Mesenchymal stem cell (in vitro differentiated cells and primary cell): Measurements from ENCODE around the gene WTAP.

Source experiments
- DNase-seq: peaks from one replicate; pipeline ENCODE4 v3.0.0-alpha.2; 2013
- H2AFZ ChIP-seq: one replicate; pipeline ENCODE4 v1.6.1; 2013; ENCODE audit warnings: low read depth, mild to moderate bottlenecking, control low read depth, inconsistent platforms, low read length, moderate library complexity
- H2AK5ac ChIP-seq: 2 replicates; pipeline ENCODE4 v1.6.1; 2013; ENCODE audit warnings: low read length, moderate library complexity, mild to moderate bottlenecking, inconsistent platforms; ENCODE audit not compliant: severe bottlenecking
- H2BK120ac ChIP-seq: one replicate; pipeline ENCODE4 v1.6.1; 2013; ENCODE audit warnings: low read depth, mild to moderate bottlenecking, inconsistent platforms, low read length, moderate library complexity
- H2BK12ac ChIP-seq, 2 experiments: one replicate each; pipeline ENCODE4 v1.6.1; 2013; ENCODE audit warnings: inconsistent platforms in 2 of 2, low read length in 2 of 2, mild to moderate bottlenecking in 2 of 2, moderate library complexity in 2 of 2, control low read depth in 1 of 2
- H2BK15ac ChIP-seq: one replicate; pipeline ENCODE4 v1.6.1; 2013; ENCODE audit warnings: mild to moderate bottlenecking, low read depth, inconsistent platforms; ENCODE audit not compliant: poor library complexity, severe bottlenecking
- H2BK5ac ChIP-seq: 2 replicates; pipeline ENCODE4 v1.6.1; 2013; ENCODE audit warnings: low read depth, mild to moderate bottlenecking, low read length, control low read depth, inconsistent platforms; ENCODE audit not compliant: poor library complexity, severe bottlenecking
- H3K14ac ChIP-seq, 2 experiments: one replicate each; pipeline ENCODE4 v1.6.1; 2013; ENCODE audit warnings: inconsistent platforms in 2 of 2, low read length in 2 of 2, control low read depth in 1 of 2, mild to moderate bottlenecking in 1 of 2, moderate library complexity in 1 of 2
- H3K18ac ChIP-seq, 2 experiments: one replicate each; pipeline ENCODE4 v1.6.1; 2013; ENCODE audit warnings: inconsistent platforms in 2 of 2, low read length in 2 of 2, control low read depth in 1 of 2, low read depth in 1 of 2, mild to moderate bottlenecking in 1 of 2
- H3K23ac ChIP-seq, 2 experiments: one replicate each; pipeline ENCODE4 v1.6.1; 2013; ENCODE audit warnings: inconsistent platforms in 2 of 2, low read length in 2 of 2, mild to moderate bottlenecking in 2 of 2, moderate library complexity in 2 of 2, control low read depth in 1 of 2
- H3K27ac ChIP-seq: 2 replicates; pipeline ENCODE4 v1.5.1; 2013; ENCODE audit warnings: mild to moderate bottlenecking, moderate library complexity, low read length, control low read depth, inconsistent platforms; ENCODE audit not compliant: poor library complexity, severe bottlenecking
- H3K27me3 ChIP-seq, 2 experiments: 2 replicates each; pipeline versions ENCODE4 v1.6.1 to v1.7.0; 2013; ENCODE audit warnings: low read length in 2 of 2, mild to moderate bottlenecking in 2 of 2, moderate library complexity in 2 of 2, control low read depth in 1 of 2, inconsistent platforms in 1 of 2; ENCODE audit not compliant: control insufficient read depth in 1 of 2, insufficient read depth in 1 of 2
- H3K36me3 ChIP-seq, 2 experiments: 2 replicates each; pipeline versions ENCODE4 v1.6.1 to v1.7.0; 2013; ENCODE audit warnings: low read length in 2 of 2, control low read depth in 1 of 2, inconsistent platforms in 1 of 2, low read depth in 1 of 2, mild to moderate bottlenecking in 1 of 2; ENCODE audit not compliant: insufficient read depth in 2 of 2, control insufficient read depth in 1 of 2
- H3K4ac ChIP-seq, 2 experiments: one replicate each; pipeline ENCODE4 v1.6.1; 2013; ENCODE audit warnings: inconsistent platforms in 2 of 2, low read length in 2 of 2, mild to moderate bottlenecking in 2 of 2, moderate library complexity in 2 of 2, control low read depth in 1 of 2, low read depth in 1 of 2
- H3K4me1 ChIP-seq: 2 replicates; pipeline ENCODE4 v1.6.1; 2013; ENCODE audit warnings: low read depth, low read length, control low read depth; ENCODE audit not compliant: control insufficient read depth, insufficient read depth
- H3K4me2 ChIP-seq: 2 replicates; pipeline ENCODE4 v1.6.1; 2013; ENCODE audit warnings: low read length, mild to moderate bottlenecking, inconsistent platforms; ENCODE audit not compliant: poor library complexity, severe bottlenecking
- H3K4me3 ChIP-seq, 2 experiments: 2 replicates each; pipeline versions ENCODE4 v1.5.1 to v1.7.0; 2013; ENCODE audit warnings: low read length in 2 of 2, mild to moderate bottlenecking in 2 of 2, control low read depth in 1 of 2, low read depth in 1 of 2; ENCODE audit not compliant: insufficient read depth in 1 of 2
- H3K79me1 ChIP-seq: replicated peaks from 2 replicates; pipeline ENCODE4 v1.6.1; 2013; ENCODE audit warnings: mild to moderate bottlenecking, control low read depth, low read length, inconsistent platforms; ENCODE audit not compliant: poor library complexity, severe bottlenecking
- H3K9ac ChIP-seq: 2 replicates; pipeline ENCODE4 v1.7.0; 2013; ENCODE audit warnings: mild to moderate bottlenecking, low read length, moderate library complexity
- H3K9me3 ChIP-seq: 2 replicates; pipeline ENCODE4 v1.7.0; 2013; ENCODE audit warnings: mild to moderate bottlenecking, low read length; ENCODE audit not compliant: control insufficient read depth
- H4K8ac ChIP-seq: one replicate; pipeline ENCODE4 v1.6.1; 2013; ENCODE audit warnings: inconsistent platforms, mild to moderate bottlenecking, low read length, moderate library complexity
- H4K91ac ChIP-seq: one replicate; pipeline ENCODE4 v1.6.1; 2013; ENCODE audit warnings: mild to moderate bottlenecking, low read length, inconsistent platforms
- WGBS: methylation state at CpG from one replicate; pipeline ENCODE4 v1.1.7; 2013; ENCODE audit warnings: mixed read lengths; 5-methylcytosine and 5-hydroxymethylcytosine counted together

Gene WTAP

GRCh38 chr6:159726255-159726917, 920 bp upstream of the WTAP start:
- H3K36me3 ChIP-seq = peaks cover 3 to 7% of the 10 kb centered on the region in 2 experiments
- no peak overlapping the region for H2BK120ac ChIP-seq
- H3K9me3 ChIP-seq = no peaks in the 10 kb centered on the region
- H2BK5ac ChIP-seq = peak overlapping the region; percentile 87
- H3K27ac ChIP-seq = peak overlapping the region; percentile 98
- peak overlapping the region; percentile 82 for H3K4me2 ChIP-seq
- H3K27me3 ChIP-seq = no peaks in the 10 kb centered on the region
- DNase-seq = no peak
- H3K4me3 ChIP-seq = peak overlapping the region; percentile 95 to 98
- H3K18ac ChIP-seq = peak overlapping the region; percentile 83 to 100
- peak overlapping the region; percentile 96 for H3K9ac ChIP-seq
- no peak overlapping the region for H3K23ac ChIP-seq
- peak overlapping the region; percentile 98 for H4K8ac ChIP-seq
- peak overlapping the region; percentile 70 for H4K91ac ChIP-seq
- H2AK5ac ChIP-seq = peak overlapping the region; percentile 72
- 1% methylated on average over 30 of the region's 30 CpGs for WGBS
- peak overlapping the region; percentile 64 for H2AFZ ChIP-seq
- peak overlapping the region; percentile 82 to 86 for H3K14ac ChIP-seq
- peaks cover 8% of the 10 kb centered on the region for H3K79me1 ChIP-seq
- peak overlapping the region; percentile 68 to 99 for H3K4ac ChIP-seq
- peak overlapping the region; percentile 99 for H2BK15ac ChIP-seq
- no peaks in the 10 kb centered on the region for H3K4me1 ChIP-seq
- peak overlapping the region in 1 of 2 experiments; percentile 6 for H2BK12ac ChIP-seq

DNA sequence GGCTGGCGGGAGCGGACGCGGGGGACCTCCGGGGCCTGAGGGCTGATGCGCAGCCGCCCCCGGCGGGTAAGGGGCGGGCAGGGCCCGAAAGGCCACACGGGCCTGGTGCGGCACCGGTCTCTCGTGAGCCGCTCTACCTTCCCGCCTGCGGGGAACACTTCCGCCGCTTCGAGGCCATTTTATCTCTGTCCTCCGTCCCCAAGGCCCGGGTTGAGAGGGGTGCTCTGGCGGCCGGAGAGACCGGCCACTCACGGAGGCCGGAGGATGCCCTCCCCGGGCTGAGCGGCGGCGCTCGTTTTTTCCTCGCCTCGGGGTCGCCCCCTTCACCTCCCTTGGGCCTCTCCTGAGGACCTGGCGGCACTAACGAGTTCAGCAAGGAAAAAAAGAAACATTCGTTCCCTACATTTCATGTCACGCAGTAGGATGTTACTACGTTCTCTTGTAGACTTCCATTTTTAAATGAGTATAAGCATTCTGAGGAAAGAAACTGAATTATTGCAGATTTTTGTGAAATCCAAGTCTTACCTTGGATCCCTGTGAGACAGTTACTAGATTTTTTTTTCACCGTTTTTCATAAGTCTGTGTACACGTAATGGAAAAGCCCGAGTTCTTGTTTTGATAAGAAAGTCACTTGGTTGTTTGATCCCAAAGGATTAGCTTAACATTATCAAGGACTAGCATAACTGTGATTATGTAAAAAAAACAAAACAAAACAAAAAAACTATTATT, 575 bp downstream of the WTAP start:
- Histone ChIP-seq H3K14ac (peak overlapping the region in 1 of 2 experiments; percentile 95), H4K91ac (peak overlapping the region; percentile 86), H2BK120ac (peak overlapping the region; percentile 97), H2AFZ (peak overlapping the region; percentile 37), H3K4me1 (no peaks in the 10 kb centered on the region), H2BK5ac (peak overlapping the region; percentile 87), H2BK12ac (peak overlapping the region in 1 of 2 experiments; percentile 38), H3K4me3 (peak overlapping the region; percentile 85 to 92), H3K36me3 (peaks cover 0 to 16% of the 10 kb centered on the region in 2 experiments), H4K8ac (peak overlapping the region; percentile 85), H3K9me3 (no peaks in the 10 kb centered on the region), H3K18ac (peak overlapping the region; percentile 93 to 98), H3K4me2 (peak overlapping the region; percentile 27), H2BK15ac (peak overlapping the region; percentile 96), H3K4ac (peak overlapping the region; percentile 93 to 98), H2AK5ac (no peak overlapping the region), H3K79me1 (peaks cover 6% of the 10 kb centered on the region), H3K27ac (peak overlapping the region; percentile 80), H3K27me3 (no peaks in the 10 kb centered on the region), H3K9ac (peak overlapping the region; percentile 97), H3K23ac (peak overlapping the region; percentile 94 to 98)
- WGBS = 0% methylated on average over 31 of the region's 44 CpGs
- DNase-seq = peak; percentile 60

DNA sequence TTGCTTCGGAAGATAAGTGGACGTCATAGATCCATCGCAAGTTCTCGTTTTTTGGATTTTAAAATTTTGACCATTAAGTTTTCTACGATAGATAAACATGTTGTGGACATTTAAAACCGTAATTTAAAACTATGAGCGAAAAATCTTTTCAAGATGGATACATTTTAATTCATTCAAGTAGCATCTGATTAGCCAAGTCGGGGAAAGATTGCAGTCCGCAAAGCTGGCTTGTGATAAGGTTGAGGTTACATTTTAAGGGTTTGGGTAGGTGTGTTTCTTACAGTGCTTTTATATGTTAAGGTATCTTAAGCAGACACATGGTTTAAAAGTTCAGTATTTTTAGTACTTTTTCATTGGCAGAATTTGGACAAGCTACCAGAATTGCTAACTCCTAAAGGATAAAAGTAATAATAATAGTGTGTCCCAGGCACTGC, 1.2 kb downstream of the WTAP start:
- peak; percentile 27 for DNase-seq
- Histone ChIP-seq H3K4me3 (peak overlapping the region in 1 of 2 experiments; percentile 85), H3K14ac (no peak overlapping the region), H2AFZ (no peak overlapping the region), H3K9ac (peak overlapping the region; percentile 97), H3K4me2 (peak overlapping the region; percentile 68), H3K27ac (no peak overlapping the region), H3K18ac (no peak overlapping the region), H2BK15ac (no peak overlapping the region), H4K8ac (no peak overlapping the region), H2BK12ac (no peak overlapping the region), H3K4ac (no peak overlapping the region), H3K4me1 (no peaks in the 10 kb centered on the region), H3K23ac (no peak overlapping the region), H3K36me3 (peaks cover 5 to 16% of the 10 kb centered on the region in 2 experiments), H2BK5ac (no peak overlapping the region), H3K79me1 (peaks cover 2% of the 10 kb centered on the region), H2AK5ac (no peak overlapping the region), H4K91ac (no peak overlapping the region), H3K9me3 (no peaks in the 10 kb centered on the region), H2BK120ac (no peak overlapping the region), H3K27me3 (no peaks in the 10 kb centered on the region)
- WGBS = 2% methylated on average over 6 of the region's 9 CpGs
